ENCODE data around the gene STK32C.

DNA sequence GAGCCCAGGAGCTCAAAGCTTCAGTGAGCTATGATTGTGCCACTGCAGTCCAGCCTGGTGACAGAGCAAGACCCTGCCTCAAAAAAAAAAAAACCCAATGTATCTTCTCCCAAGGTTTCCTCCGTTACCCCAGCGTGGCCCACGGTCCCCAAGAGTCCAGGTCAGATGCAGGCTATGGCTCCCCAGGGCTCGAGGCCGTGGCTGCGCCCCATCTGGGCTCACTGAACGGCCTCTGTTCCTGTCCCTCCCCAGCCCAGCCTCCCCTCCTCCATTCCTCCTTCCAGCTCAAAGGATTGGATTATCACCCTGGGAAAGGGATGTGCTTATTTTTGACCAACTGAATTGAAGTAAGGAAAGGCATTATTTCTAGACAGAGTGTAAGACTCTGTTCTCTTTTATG, 31.0 kb downstream of the STK32C start:
- TF ChIP-seq, protein P1, sequence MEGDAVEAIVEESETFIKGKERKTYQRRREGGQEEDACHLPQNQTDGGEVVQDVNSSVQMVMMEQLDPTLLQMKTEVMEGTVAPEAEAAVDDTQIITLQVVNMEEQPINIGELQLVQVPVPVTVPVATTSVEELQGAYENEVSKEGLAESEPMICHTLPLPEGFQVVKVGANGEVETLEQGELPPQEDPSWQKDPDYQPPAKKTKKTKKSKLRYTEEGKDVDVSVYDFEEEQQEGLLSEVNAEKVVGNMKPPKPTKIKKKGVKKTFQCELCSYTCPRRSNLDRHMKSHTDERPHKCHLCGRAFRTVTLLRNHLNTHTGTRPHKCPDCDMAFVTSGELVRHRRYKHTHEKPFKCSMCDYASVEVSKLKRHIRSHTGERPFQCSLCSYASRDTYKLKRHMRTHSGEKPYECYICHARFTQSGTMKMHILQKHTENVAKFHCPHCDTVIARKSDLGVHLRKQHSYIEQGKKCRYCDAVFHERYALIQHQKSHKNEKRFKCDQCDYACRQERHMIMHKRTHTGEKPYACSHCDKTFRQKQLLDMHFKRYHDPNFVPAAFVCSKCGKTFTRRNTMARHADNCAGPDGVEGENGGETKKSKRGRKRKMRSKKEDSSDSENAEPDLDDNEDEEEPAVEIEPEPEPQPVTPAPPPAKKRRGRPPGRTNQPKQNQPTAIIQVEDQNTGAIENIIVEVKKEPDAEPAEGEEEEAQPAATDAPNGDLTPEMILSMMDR (IDR thresholded peaks at IDR 0.05): no peak
- TF ChIP-seq POLR2AphosphoS5 (IDR thresholded peaks at IDR 0.05) (no peak), POLR2A (IDR thresholded peaks at IDR 0.05) (no peak)
